AG04450 (cell line): Measurements from ENCODE around the gene IGSF5. TPM values are rescaled to one million over a fixed set of nuclear protein-coding genes. Genes with fewer than 3 reads are reported as not detected.

Experiments
- CTCF ChIA-PET: fragments of 300-600, 350-600 bp; formaldehyde crosslinking; extraction: SDS; loops from one replicate; lab custom pipeline; 2022; ENCODE audit warnings: antibody characterized with exemption, inconsistent platforms; lab: Charles Lee
- POLR2A ChIA-PET: fragments of 350-600 bp; formaldehyde crosslinking; extraction: SDS; loops from one replicate; lab custom pipeline; 2021; ENCODE audit warnings: antibody characterized with exemption, inconsistent platforms; lab: Yijun Ruan, JAX
- DNase-seq: peaks from one replicate; pipeline ENCODE4 v3.0.0-alpha.2; 2011; ENCODE audit warnings: low read depth, low spot score
- H3K27ac ChIP-seq: one replicate; pipeline ENCODE4 v1.5.1; 2012; ENCODE audit warnings: low read depth, low read length, control low read depth
- H3K27me3 ChIP-seq: one replicate; pipeline ENCODE4 v1.6.0; 2012; ENCODE audit warnings: low read length; ENCODE audit not compliant: control insufficient read depth, insufficient read depth
- H3K4me3 ChIP-seq: 2 replicates; pipeline ENCODE4 v1.5.1; 2011; ENCODE audit warnings: mild to moderate bottlenecking, low read depth, low read length, control low read depth
- H3K9me3 ChIP-seq: 2 replicates; pipeline ENCODE4 v1.5.1; 2012; ENCODE audit warnings: low read length; ENCODE audit not compliant: control insufficient read depth, insufficient read depth
- CTCF ChIP-seq: IDR thresholded peaks from 2 replicates; pipeline ENCODE4 v1.5.1; 2011; ENCODE audit warnings: low read depth, low read length, control low read depth, inconsistent platforms
- polyA plus RNA-seq: library from polyadenylated mRNA; depleted of rRNA; stranded (reverse); fragments of >200 nt; gene quantifications from 2 replicates; pipeline ENCODE4 v1.2.3, GENCODE V29; 2011

Gene IGSF5
- polyA plus RNA-seq, 1 experiment: not detected

GRCh38 chr21:39799178-39799577 is 54.2 kb downstream of the IGSF5 start:
- H3K4me3 ChIP-seq: no peak overlapping the region
- no peak for DNase-seq
- no peak for TF ChIP-seq CTCF
- ChIA-PET CTCF (no interaction called here), POLR2A (no interaction called here)
- no peaks in the 10 kb centered on the region for H3K27me3 ChIP-seq
- peaks cover 20% of the 10 kb centered on the region for H3K9me3 ChIP-seq
- H3K27ac ChIP-seq: no peak overlapping the region

- TF ChIP-seq CTCF: no peak
- Histone ChIP-seq H3K9me3 (peaks cover 14% of the 10 kb centered on the region), H3K27ac (no peak overlapping the region), H3K4me3 (no peak overlapping the region), H3K27me3 (no peaks in the 10 kb centered on the region)
- DNase-seq: no peak
- POLR2A ChIA-PET: no interaction called here
- CTCF ChIA-PET: no interaction called here
Observed at GRCh38 chr21:39800311-39800710, 55.3 kb downstream of the IGSF5 start.

DNA sequence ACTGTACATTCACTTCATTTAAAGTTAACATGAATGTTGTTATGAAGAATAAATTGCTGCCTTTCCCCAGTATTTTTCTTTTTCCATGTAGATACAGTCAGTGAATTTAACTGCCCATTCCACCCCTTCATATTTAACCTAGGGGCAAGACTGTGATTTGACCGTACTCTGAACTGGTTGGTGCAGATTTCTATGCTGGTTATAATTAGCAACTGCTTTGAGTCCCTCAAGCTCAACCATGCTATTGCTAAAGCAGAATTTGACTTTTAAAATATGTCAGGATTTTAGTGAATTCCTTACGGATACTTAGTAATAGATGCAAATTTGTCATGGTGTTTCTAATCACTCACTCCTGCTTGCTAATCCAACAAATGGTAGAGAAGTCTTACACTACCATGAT is 57.2 kb downstream of the IGSF5 start:
- DNase-seq: no peak
- no peak for TF ChIP-seq CTCF
- CTCF ChIA-PET: no interaction called here
- Histone ChIP-seq H3K27ac (no peak overlapping the region), H3K4me3 (no peak overlapping the region), H3K9me3 (peaks cover 12% of the 10 kb centered on the region), H3K27me3 (no peaks in the 10 kb centered on the region)
- POLR2A ChIA-PET: no interaction called here

GRCh38 chr21:39803393-39803792 is 58.4 kb downstream of the IGSF5 start:
- Histone ChIP-seq H3K27ac (no peak overlapping the region), H3K9me3 (peaks cover 8% of the 10 kb centered on the region; the same call in 1 of the 2 replicates), H3K4me3 (no peak overlapping the region), H3K27me3 (no peaks in the 10 kb centered on the region)
- TF ChIP-seq CTCF: no peak
- ChIA-PET CTCF (no interaction called here), POLR2A (no interaction called here)
- DNase-seq: no peak

- H3K4me3 ChIP-seq: no peak overlapping the region
- no peak for DNase-seq
- CTCF ChIA-PET: no interaction called here
- peaks cover 8% of the 10 kb centered on the region; the same call in 1 of the 2 replicates for H3K9me3 ChIP-seq
- no peak overlapping the region for H3K27ac ChIP-seq
- POLR2A ChIA-PET: no interaction called here
- no peak for TF ChIP-seq CTCF
- H3K27me3 ChIP-seq: no peaks in the 10 kb centered on the region
Observed at GRCh38 chr21:39804240-39804639, 59.3 kb downstream of the IGSF5 start.
